Measurements from ENCODE around the gene TNFRSF1A.

Gene TNFRSF1A

DNA sequence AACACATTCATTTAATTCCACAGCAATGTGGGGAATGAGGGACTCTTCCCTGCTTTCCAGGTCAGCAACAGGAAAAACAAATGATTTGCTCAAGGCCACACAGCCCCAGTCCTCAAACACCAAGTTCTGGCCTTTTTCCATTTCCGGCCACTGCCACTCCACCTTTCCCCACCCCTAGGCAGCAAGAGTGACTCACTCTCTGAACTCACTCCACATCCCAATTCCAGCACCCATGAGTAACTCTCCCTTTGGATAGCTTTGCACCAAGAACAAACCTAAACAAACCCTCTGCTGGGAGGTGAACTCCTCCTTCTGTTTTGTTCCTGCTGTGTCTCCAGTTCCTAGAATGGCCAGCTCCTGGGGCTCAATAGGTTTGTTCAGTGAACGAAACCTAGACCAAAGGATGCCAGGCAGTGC lies 61.8 kb downstream of the TNFRSF1A start:
- DNase-seq (ENCODE audit: low spot score) = no peak
- TF ChIP-seq, protein P1, sequence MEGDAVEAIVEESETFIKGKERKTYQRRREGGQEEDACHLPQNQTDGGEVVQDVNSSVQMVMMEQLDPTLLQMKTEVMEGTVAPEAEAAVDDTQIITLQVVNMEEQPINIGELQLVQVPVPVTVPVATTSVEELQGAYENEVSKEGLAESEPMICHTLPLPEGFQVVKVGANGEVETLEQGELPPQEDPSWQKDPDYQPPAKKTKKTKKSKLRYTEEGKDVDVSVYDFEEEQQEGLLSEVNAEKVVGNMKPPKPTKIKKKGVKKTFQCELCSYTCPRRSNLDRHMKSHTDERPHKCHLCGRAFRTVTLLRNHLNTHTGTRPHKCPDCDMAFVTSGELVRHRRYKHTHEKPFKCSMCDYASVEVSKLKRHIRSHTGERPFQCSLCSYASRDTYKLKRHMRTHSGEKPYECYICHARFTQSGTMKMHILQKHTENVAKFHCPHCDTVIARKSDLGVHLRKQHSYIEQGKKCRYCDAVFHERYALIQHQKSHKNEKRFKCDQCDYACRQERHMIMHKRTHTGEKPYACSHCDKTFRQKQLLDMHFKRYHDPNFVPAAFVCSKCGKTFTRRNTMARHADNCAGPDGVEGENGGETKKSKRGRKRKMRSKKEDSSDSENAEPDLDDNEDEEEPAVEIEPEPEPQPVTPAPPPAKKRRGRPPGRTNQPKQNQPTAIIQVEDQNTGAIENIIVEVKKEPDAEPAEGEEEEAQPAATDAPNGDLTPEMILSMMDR (IDR thresholded peaks at IDR 0.05) = no peak
- Histone ChIP-seq H3K4me3 (no peak overlapping the region), H3K27ac (peak overlapping the region; percentile 48 to 71)

- peak overlapping the region; percentile 48 to 71 for H3K27ac ChIP-seq
- no peak for DNase-seq (ENCODE audit: low spot score)
- TF ChIP-seq, protein P1 (IDR thresholded peaks at IDR 0.05) = no peak
- H3K4me3 ChIP-seq = no peak overlapping the region
Measured at GRCh38 chr12:6279631-6280030, 62.2 kb downstream of the TNFRSF1A start.

- Histone ChIP-seq H3K4me3 (peak overlapping the region; percentile 61), H3K27ac (peak overlapping the region; percentile 71 to 72)
- TF ChIP-seq, protein P1 (IDR thresholded peaks at IDR 0.05) = no peak
- DNase-seq (ENCODE audit: low spot score) = no peak
Measured at GRCh38 chr12:6279256-6279628, 62.6 kb downstream of the TNFRSF1A start.
